ENCODE data around the gene CFHR3. TPM values are rescaled to one million over a fixed set of nuclear protein-coding genes. Genes with fewer than 3 reads are reported as not detected.
A peak's percentile ranks its signal among the peaks of the same experiment; 100 is the strongest.
"Not testable (repeated sequence)": the region's sequence is repeated elsewhere in the genome, so short reads cannot be mapped to it uniquely, and the experiment has no call there.

Gene CFHR3
- total RNA-seq, 1 donor from 2014 or later, result not detected

DNA sequence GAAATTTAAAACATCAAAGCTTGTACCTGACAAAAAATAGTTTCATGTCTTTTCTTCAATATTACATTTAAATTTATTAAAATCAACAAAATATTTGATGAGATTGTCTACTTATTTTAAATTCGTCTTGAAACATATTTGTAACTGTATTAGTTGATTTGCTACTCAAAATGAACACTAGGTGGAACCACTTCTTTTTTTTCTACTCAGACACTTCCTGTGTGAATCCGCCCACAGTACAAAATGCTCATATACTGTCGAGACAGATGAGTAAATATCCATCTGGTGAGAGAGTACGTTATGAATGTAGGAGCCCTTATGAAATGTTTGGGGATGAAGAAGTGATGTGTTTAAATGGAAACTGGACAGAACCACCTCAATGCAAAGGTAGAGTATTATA is 53.2 kb downstream of the CFHR3 start:
- DNase-seq (ENCODE audit: low read depth), result peak; percentile 78
- not testable (repeated sequence) for FAIRE-seq; H3K36me3 ChIP-seq (ENCODE audit: control insufficient read depth, insufficient read depth, low read length); H3K27me3 ChIP-seq (ENCODE audit: control insufficient read depth, insufficient read depth, low read length); H3K4me3 ChIP-seq (ENCODE audit: low read depth, low read length)
- TF ChIP-seq, protein P1, sequence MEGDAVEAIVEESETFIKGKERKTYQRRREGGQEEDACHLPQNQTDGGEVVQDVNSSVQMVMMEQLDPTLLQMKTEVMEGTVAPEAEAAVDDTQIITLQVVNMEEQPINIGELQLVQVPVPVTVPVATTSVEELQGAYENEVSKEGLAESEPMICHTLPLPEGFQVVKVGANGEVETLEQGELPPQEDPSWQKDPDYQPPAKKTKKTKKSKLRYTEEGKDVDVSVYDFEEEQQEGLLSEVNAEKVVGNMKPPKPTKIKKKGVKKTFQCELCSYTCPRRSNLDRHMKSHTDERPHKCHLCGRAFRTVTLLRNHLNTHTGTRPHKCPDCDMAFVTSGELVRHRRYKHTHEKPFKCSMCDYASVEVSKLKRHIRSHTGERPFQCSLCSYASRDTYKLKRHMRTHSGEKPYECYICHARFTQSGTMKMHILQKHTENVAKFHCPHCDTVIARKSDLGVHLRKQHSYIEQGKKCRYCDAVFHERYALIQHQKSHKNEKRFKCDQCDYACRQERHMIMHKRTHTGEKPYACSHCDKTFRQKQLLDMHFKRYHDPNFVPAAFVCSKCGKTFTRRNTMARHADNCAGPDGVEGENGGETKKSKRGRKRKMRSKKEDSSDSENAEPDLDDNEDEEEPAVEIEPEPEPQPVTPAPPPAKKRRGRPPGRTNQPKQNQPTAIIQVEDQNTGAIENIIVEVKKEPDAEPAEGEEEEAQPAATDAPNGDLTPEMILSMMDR (IDR thresholded peaks at IDR 0.05; ENCODE audit: insufficient read depth, low read length, severe bottlenecking), result peak; percentile 24

Other genes with a start within 250 kb of the CFHR3 start
- under 0.01 and 0.38 TPM in 2 replicates for gene KCNT2, start 166.4 kb upstream of the CFHR3 start, total RNA-seq
- 22.9 and 34.2 TPM in 2 replicates for gene CFH, start 122.8 kb upstream of the CFHR3 start, total RNA-seq
- not detected in 2 replicates for gene CFHR1, start 44.9 kb downstream of the CFHR3 start, total RNA-seq
- not detected in 2 replicates for gene CFHR4, start 113.2 kb downstream of the CFHR3 start, total RNA-seq
- not detected in 2 replicates for gene CFHR2, start 168.9 kb downstream of the CFHR3 start, total RNA-seq
- gene CFHR5, start 202.7 kb downstream of the CFHR3 start, total RNA-seq, result not detected in 2 replicates

Measured in bronchial epithelial cell (primary cell).